Measurements from ENCODE around the gene TAF11L6.
"Not testable (repeated sequence)": the region's sequence is repeated elsewhere in the genome, so short reads cannot be mapped to it uniquely, and the experiment has no call there.

The TAF11L6 gene

DNA sequence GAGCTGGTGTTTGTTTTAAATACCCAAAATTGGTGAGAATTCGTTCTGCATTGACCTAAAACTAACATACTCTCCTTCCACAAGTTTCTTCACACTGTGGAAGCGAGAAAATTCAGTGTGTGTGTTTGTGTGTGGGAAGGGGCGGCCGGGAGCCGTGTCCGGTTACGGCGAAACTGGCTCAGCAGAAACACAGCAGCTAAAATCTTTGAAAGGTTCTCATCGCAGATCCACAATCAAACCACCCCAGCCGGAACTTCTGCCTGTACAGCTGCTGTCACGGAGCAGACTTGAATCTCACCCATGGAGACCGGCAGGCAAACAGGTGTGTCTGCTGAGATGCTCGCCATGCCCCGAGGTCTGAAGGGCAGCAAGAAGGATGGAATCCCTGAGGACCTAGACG is at the start of gene TAF11L6:
Gene TAF11L6 (plus strand): TSS at position 301 of the 400 bp plus-strand sequence.
- DNase-seq = not testable (repeated sequence)

DNA sequence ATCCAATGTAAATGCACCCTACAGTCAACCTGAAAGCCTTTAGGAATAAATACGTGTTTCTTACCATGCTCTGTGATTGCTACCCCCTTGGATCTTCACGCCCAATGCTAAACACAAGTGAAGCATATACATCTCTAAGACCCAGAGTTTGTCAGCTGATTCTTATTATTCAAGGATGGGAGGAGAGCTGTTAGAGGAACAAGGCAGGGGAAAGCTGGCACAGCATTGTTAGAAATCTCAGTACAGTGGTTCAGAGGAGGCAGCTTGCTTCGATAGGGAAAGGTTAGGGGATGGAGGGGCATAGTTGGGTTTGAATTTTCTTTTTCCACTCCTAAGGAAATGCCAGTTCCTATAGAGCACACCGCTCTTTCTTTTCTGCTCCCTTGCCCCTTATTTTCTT is 47.1 kb upstream of the TAF11L6 start:
- DNase-seq = no peak

DNA sequence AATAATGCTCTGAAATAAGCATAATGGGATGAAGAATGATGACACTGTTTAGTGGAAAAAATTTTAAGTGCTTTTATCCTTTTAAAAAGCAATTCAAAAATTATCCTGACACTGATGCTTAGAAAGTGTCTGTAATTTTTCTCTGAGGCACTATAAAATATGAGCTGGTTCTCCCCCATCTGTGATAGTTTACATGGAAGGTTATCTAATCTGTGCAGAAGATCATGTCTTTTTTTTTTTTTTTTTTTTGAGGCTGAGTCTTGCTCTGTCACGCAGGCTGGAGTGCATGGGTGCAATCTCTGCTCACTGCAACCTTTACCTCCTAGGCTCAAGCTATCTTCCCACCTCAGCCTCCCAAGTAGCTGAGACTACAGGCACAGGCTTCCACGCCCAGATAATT is 45.7 kb upstream of the TAF11L6 start:
- DNase-seq = no peak

- DNase-seq = not testable (repeated sequence)
These were observed 41.9 kb upstream of the TAF11L6 start for GRCh38 chr5:17486464-17487173.

GRCh38 chr5:17487174-17487512 is 41.3 kb upstream of the TAF11L6 start:
- no peak for DNase-seq

GRCh38 chr5:17491257-17491656 is 37.2 kb upstream of the TAF11L6 start:
- not testable (repeated sequence) for DNase-seq

- no peak for DNase-seq
These were observed 35.7 kb upstream of the TAF11L6 start for GRCh38 chr5:17492770-17493169.

GRCh38 chr5:17497446-17497845 is 31.0 kb upstream of the TAF11L6 start:
- DNase-seq = no peak

GRCh38 chr5:17497931-17498330 is 30.5 kb upstream of the TAF11L6 start, which contains the start of gene TAF11L2:
Gene TAF11L2 (plus strand): TSS chr5:17498231.
- DNase-seq = not testable (repeated sequence)

- DNase-seq = no peak
These were observed 16.6 kb upstream of the TAF11L6 start for GRCh38 chr5:17511775-17512325.

DNA sequence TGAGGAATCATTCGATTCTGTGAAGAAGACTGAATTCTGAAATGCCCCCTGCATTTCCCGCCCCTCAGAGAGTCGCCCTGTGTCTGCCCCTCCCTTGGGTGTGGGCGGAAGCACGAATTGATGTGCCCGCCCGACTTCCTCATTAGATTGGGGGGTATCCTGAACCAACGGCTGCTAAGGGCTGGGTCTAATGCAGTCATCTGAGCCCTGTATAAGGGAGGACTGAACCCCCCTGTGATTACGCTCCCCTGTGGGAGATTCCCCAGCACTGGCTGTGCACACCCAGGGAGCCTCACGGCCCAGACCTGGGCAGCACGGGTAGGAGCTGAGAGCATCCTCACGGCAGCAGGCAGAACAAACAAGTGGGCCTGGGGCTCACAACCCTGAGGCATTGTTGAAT is 10.9 kb upstream of the TAF11L6 start:
- DNase-seq = not testable (repeated sequence)

DNA sequence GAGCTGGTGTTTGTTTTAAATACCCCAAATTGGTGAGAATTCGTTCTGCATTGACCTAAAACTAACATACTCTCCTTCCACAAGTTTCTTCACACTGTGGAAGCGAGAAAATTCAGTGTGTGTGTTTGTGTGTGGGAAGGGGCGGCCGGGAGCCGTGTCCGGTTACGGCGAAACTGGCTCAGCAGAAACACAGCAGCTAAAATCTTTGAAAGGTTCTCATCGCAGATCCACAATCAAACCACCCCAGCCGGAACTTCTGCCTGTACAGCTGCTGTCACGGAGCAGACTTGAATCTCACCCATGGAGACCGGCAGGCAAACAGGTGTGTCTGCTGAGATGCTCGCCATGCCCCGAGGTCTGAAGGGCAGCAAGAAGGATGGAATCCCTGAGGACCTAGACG is 10.4 kb upstream of the TAF11L6 start, which contains the start of gene TAF11L3:
Gene TAF11L3 (plus strand): TSS at position 301 of the 400 bp plus-strand sequence.
- DNase-seq = not testable (repeated sequence)

DNA sequence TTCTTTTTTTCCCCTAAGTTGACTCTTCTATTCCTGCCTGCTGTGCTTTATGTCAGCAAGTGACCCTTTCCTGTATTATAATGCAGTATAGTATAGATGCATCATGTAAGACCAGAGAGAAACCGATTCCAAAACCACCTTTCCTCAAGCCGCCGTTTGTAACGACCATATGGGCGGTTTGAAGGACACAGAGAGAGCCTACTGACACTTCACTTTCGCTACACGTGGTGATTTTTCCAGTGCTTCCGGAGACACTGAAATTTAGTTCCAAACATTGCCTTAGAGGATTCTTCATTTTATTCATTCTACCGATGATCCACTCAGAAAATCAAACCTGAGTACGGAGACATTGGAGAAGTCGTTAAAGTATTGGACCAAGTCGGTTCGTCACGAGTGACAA is 9.0 kb upstream of the TAF11L6 start:
- DNase-seq = not testable (repeated sequence)

GRCh38 chr5:17521501-17521900 is 7.0 kb upstream of the TAF11L6 start, which contains the start of gene TAF11L4:
Gene TAF11L4 (plus strand): TSS chr5:17521801.
- not testable (repeated sequence) for DNase-seq

- not testable (repeated sequence) for DNase-seq
These were observed 3.5 kb upstream of the TAF11L6 start, which contains the start of gene TAF11L5 for GRCh38 chr5:17524935-17525334. Gene TAF11L5 (plus strand): TSS chr5:17525235.

- DNase-seq = not testable (repeated sequence)
These were observed 2.0 kb upstream of the TAF11L6 start for GRCh38 chr5:17526504-17526903.
